HG02943 (cell line): ENCODE measurements around the gene ULBP2.
"Not testable (repeated sequence)": the region's sequence is repeated elsewhere in the genome, so short reads cannot be mapped to it uniquely, and the experiment has no call there.

ENCODE experiments used
- ATAC-seq: cut with Tn5 transposase; IDR thresholded peaks from one replicate; pipeline ENCODE4 v1.9.1; 2021; ENCODE audit warnings: mild to moderate bottlenecking, low read depth, moderate library complexity; ENCODE audit not compliant: unreplicated experiment

The ULBP2 gene

DNA sequence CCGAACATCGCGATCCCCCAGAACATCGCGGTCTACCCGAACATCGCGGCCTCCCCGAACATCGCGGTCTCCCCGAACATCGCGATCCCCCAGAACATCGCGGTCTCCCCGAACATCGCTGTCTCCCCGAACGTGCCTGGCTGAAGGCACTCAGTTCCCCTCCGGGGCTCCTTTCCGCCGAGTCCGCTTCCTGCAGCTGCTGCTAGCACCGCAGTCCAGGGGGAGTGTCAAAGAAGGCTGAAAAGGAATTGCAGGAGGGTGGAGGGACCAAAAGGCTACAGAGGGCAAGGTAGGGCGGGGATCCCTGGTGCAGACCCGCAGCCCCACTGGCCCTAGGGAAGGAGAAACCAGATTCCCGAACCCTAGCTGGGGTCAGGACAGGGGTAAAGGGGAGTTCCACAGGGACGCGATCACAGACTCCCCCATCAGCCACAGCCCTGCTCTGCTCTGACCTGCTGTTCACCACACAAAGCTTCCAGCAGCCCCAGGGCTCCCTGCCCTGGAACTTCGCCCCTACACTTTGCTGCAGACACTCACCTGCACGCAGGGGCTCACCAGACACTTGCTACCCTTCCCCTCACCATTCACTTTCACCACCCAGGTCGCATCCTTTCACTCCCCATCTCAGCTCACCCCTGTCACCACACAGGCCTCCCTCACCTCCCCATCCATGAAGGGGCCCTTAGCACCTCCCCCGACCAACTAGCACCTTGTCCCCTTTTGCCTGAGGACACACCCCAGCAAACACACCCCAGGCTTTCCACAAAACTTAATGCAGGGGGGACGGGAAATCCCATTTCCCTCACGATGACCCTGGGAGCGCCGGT is 23.6 kb downstream of the ULBP2 start:
- no peak for ATAC-seq

DNA sequence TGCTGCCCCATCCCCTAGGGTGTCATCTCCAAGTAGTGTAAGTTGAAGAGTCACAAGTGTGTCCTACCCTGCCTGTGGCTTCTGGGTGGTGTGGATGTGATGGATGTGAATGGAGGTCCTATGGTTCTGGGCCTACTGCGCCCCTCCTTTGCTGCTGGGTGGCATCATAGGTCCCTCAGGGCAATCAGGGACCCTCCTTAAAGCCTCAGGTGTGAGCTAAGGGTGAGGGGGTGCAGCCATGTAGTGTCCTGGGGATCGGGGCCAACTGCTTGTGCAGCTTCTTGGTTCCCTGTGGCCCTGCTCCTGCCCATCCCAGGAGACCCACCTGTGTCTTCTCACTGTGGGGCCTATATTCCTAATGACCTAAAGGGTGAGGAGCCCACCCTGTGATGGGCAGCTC is 24.5 kb downstream of the ULBP2 start:
- ATAC-seq: not testable (repeated sequence)

DNA sequence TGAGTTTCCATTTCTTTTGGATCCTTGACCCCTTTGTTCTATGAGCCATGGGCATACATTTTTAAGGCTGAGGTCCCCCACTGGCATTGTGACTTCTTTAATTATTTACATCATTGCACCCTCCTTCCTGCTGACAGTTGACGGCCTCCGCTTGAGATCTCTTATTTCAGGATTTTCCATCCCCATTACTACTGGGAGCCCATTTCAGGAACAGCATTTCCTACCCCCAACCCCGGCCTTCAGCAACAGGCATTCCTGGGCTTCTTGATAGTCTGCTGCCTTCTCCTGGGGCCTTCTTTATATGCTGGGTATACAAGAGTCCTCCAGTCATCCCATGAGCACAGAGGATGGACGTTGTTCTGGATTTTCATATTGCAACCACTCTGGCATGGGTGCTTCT is 25.8 kb downstream of the ULBP2 start:
- no peak for ATAC-seq

DNA sequence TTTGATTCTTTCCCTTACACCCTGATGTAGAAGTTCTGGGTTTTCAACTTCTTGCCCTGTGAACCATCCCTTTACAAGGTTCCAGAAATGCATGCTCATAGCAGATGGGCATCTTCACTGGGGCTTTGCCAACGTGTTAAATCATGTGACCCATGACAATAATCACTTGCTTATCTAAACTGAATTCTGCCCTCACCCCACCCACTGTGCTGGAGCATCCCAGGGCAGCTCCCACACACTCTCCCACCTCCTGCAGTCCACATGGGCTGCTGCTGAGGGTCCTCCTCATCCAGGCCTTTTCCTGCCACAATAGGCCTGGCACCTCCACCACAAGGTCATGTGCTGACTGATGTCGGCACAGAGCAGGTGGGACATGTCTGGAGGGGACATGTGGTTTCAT is 26.2 kb downstream of the ULBP2 start:
- not testable (repeated sequence) for ATAC-seq

DNA sequence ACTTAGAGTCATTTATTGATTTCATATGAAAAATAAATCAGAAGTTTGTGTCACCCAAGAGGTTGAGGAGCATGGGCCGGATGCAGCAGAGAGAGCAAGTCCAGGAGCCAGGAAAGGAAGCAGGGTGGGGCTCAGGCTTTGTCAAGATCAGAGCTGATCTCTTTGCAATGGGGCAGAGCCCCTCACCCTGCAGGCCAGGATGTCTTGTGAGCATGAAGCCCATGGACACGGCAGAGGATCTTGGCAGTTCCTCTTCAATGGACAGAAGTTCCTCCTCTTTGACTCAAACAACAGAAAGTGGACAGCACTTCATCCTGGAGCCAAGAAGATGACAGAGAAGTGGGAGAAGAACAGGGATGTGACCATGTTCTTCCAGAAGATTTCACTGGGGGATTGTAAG is 27.1 kb downstream of the ULBP2 start:
- ATAC-seq: not testable (repeated sequence)

DNA sequence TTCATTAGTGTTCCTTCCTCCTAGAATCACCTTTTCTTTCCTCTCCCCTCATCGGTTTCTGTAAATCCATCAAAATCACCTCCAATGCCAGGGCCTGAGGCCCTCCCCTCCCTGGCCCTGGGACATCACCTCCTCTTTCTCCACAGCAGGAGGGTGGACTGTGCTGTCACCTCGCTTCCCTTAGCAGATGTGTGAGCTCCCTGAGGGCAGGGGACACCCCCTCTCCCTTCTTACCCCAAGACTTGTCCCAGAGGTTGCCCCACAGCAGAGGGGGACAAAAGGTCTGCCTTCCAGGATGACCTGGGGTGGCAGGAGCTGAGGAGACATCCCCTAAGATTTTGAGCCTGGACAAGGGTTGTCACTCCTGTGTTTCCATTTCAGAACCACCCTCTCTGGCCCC is 27.8 kb downstream of the ULBP2 start:
- no peak for ATAC-seq

DNA sequence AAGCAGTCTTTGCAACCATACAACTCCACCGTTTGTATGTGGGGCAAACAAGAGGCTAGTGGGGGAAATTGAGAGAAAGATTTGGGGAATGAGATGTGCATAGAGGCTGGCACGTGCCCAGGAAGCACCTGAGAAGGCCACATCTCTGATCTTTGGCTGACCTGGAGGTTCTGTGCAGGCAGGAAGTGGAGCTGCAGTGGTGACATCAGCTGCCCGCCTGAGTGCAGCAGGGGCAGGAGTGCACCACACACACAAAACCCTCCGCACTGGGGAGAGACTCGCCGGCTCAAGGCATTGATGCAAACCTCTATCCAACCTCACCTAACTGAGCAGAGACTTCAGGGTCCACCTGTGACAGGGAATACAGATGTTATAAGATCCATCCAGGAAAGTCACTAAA is 32.6 kb downstream of the ULBP2 start:
- not testable (repeated sequence) for ATAC-seq

DNA sequence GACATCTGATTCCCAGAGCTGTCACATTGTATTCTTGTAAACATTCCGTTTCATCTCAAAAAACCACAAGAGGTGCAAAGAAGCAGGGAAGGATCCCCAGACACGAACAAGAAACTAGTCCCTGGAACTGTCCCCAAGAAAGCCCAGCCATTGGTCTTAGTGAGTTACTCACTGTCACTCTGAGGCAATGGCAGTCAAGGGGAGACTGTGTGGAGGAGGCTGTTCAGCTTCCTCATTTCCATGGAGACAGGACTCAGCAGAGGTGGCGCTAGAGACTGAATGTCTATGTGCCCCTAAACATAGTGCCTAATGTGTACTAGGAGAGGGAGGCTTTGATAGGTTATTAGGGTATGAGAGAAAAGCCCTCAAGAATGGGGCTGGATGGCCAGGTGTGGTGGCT is 33.0 kb downstream of the ULBP2 start:
- ATAC-seq: no peak

DNA sequence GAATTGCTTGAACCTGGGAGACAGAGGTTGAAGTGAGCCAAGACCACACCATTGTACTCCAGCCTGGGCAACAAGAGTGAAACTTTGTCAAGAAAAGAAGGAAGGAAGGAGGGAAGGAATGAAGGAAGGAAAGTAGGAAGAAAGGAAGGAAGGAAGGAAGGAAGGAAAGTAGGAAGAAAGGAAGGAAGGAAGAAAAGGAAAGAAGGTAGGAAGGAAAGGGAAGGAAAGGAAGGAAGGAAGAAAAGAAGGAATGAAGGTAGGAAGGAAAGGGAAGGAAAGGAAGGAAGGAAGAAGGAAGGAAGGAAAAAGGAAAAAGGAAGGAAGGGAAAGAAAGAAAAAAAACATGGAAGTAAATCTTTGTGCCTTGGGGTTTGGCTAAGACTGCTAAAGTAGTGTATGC is 33.6 kb downstream of the ULBP2 start:
- ATAC-seq: no peak

DNA sequence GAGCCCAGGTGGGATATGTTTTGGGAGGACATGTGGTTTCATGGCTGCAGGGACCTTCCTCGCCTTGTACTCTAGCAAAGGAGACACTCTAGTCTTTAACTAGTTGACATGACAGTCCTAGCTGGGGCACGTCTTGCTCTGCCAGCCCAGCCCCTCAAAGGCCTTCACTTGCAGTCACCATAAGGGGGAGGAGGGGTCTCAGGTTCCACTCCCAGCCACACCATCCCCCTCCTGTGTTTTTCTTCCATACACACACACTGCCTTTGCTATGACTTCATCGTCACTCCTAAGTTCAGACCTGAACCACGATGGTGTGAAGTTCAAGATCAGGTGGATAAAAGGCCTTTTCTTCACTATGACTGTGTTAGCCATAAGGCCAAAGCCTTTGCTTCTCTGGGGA is 35.4 kb downstream of the ULBP2 start:
- ATAC-seq: no peak

DNA sequence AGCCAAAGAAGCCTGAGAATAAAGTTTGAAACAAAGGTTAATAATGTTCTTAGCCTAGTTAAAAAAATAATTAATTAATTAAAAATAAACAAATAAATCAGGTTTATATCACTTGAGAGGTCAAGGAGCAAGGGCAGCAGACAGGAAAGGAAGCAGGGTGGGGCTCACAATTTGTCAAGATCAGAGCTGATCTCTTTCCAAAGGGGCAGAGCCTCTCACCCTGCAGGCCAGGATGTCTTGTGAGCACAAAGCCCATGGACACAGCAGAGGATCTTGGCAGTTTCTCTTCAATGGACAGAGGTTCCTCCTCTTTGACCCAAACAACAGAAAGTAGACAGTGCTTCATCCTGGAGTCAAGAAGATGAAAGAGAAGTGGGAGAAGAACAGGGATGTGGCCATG is 36.8 kb downstream of the ULBP2 start:
- ATAC-seq: no peak

DNA sequence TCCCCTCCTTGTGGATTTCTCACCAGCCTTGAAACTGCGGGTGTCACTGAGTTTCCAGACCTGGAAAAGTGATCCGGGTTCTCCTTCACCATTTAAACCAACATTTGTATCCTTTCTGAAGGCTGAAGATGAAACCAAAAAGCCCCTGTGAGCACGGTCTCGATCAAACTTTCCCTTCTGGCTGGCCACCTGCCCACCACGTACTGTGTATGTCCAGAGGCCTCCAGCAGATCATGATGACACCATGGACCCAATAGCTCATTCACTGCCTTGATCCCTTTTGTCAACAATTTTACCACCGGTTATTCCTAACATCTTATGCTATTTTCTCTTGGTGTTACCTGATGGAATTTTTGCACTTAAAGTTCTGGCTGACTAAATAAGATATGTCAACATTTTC is 37.5 kb downstream of the ULBP2 start:
- ATAC-seq: no peak

DNA sequence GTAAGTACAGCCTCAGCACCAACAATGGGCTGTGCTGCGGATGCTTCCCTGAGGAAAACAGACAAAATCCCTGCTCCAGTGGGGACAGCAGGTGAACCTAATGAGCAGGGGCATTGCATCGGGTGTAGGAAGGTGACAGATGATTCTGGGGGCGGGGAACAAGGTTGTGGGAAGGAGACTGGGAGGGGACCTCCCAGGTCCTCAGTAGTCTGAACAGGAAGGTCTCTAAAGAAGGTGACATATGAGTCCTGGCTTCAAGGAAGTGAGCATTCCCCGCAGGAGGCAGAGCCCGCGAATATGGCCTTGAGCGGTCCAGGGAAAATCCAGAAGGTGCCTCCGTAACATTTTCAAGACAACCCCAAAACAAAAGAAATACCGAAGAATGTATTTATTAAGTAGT is 41.3 kb downstream of the ULBP2 start:
- no peak for ATAC-seq

DNA sequence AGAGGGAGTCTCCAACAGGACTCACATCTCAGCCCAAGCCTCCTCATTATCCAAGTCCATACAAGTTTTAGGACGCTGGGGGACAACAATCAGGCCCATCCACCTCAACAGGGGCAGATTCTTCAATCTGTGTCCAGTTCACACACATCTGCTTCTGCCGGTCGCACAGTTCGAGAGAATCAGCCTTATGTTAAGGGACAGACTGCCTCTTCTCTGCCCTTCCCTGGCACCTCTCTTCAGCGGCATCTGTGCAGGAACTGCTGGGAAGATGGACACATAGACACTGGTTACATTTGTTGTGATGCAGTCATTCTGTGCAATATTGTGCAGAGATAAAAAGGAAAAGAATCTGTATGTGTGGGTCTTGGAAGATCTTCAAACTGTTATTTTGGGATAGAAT is 43.0 kb downstream of the ULBP2 start:
- no peak for ATAC-seq

DNA sequence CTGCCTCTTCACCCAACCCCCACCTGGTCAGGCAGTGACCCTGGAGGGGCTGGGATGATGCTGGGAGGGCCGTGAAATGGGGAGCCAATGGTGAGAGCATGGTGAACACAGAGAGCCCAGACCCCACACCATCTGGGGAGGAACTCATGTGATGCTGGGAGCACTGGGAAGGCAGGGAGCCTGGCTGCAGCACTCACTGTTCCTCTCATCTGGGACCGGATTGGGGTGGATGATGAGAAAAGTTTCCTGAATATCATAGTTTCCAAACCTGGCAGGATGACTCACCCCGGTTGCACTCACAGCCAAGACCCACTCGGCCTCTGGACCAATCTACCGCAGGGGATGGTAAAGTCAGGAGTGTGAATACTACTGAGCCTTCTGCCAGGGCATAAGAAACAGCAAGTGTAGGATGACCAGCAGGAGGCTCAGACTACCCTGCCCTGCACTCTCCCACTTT is 43.7 kb downstream of the ULBP2 start:
- ATAC-seq: no peak

DNA sequence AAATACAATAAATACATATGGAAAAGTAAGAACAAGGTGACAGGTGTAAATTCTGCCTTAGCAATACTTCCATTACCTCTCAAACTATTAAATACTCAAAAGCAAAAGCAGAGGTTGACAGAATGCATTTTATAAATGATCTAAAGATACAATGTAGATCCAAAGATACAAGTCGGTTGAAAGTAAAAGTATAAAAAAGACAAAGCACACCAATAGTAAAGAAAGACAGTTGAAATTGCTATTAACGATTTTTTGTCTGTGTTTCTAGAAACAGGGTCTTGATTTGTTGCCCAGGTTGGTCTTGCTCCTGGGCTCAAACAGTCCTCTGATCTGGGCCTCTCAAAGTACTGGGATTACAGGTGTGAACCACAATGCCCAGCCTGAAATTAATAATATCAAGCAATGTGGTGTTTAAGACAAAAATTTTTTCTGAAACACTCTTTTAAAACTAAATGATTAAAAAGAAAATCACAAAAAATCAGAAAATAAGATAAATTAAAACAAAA is 45.8 kb downstream of the ULBP2 start:
- no peak for ATAC-seq

DNA sequence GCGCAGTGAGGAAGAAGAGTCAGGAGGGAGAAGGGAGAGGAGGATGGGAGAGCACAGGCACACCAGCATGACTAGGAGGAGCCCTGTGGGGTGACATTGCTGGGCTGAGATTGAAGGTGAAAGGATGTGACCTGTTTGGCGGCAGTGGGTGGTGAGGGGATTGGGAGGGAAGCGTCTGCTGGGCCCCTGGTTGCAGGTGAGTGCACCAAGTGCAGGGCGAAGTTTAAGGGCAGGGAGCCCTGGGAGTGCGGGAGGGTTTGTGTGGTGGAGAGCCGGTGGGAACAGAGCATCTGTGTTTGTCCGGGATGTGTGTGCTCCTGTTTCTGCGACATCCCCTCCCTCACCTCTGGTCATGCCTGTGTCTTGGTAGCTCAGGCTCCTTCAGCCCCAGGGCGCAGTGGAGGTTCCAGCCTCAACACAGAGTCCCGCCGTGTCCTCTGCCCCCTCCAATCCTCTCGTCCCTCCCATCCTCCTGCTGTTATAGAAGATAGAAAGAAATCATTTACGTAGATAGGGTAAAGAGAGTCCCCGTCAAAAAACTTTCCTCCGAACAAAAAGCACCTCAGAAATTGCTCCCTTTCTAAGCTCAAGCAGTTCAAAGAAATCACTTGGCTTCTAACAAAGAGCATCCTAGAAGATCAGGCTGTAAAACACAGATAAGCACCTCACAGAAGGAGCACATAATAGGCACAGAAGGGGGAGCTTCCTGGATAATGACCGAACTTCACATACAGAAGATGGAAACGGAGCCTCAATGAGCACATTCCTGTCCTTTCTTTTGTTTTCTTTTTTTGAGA is 46.9 kb downstream of the ULBP2 start:
- no peak for ATAC-seq

DNA sequence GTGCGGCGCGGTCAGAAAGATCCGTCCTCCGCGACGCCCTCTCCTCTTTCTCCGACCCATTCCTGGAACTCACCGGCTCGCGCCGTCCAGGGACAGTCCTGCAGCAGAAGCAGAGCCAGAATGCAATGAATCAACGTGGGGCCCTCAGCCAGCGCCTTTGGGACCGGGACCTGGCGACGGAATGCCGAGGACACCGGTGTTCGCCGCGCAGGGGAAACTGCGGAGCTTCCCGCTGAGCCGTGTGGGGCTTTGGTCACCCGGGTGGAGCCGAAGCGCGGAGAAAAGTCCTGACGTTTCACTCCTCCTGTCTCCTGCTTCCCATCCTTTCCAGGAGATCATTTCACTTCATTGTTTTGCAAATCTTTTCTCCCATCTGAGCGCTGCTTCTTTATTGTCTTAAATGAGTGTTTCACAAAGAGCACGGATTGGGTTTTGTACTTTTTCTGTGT is 48.4 kb downstream of the ULBP2 start:
- no peak for ATAC-seq

DNA sequence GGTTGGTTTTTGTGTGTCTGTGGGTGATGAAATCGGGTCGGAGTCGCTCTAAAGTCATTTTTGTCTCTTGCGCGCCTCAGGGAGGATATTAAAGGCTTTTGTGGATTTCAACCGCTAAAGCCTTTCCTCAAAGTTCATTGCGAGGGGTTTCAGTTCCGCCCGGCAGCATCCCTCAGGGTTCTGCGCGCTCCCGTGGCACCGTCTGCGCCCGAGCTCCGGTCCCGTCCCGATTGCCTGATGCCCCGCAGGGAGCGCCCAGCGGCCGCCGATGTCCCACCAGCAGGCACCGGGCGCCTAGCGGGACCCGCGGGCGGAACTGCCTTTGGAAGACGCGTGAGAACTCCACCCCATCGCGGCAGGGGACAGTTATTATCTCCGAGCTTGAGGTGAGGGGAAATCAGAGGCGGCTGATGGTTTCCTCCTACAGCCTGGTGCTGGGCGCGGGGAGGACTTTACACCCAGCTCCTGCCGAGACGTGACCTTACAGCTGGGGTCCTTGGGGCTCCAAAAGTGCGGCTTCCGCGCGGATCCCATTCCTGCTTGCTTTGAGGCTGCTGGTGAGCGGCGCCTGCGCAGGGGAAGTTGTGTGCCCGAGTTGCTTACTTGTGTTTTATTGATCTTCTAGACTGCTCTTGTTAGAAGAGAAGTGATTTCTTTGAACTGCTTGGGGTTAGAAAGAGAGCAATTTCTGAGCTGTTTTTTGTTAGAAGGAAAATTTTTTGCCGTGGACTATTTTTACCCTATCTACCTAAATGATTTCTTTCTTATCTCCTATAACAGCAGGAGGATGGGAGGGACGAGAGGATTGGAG is 49.1 kb downstream of the ULBP2 start:
- ATAC-seq: no peak

DNA sequence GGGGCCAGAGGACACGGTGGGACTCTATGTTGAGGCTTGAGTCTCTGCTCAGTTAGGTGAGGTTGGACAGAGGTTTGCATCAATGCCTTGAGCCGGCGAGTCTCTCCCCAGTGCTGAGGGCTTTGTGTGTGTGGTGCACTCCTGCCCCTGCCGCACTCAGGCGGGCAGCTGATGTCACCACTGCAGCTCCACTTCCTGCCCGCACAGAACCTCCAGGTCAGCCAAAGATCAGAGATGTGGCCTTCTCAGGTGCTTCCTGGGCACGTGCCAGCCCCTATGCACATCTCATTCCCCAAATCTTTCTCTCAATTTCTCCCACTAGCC is 49.6 kb downstream of the ULBP2 start:
- ATAC-seq: not testable (repeated sequence)

DNA sequence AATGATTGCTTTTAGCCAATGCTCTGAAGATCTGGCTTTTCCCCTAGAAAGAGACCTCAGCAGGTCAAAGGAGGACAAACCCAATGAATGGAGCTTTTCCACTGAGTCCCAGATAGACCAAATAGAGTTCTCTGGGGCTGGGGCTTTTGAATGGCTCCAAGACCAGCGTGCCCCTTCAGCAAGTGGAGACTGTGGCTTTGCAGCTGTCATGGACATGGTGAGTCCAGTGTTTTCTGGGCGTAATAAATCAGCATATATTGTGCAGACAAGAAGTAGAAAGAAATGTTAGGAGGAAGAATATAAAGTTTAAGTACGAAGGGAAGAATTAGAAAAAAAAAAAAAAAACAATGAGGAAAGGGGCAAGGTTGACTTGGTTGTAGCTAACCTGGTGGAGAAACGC is 50.0 kb downstream of the ULBP2 start:
- ATAC-seq: no peak
